ENCODE results near the gene ABAT. TPM values are rescaled to one million over a fixed set of nuclear protein-coding genes. Genes with fewer than 3 reads are reported as not detected.
"Not testable (repeated sequence)": the region's sequence is repeated elsewhere in the genome, so short reads cannot be mapped to it uniquely, and the experiment has no call there.

The ABAT gene
- total RNA-seq, 4 donors from 2014 or later = 9.0 to 16.9 (median 13.4) TPM

- intact Hi-C loops (cut with DNase I) = no loop called here
- TF ChIP-seq POLR2AphosphoS5 (IDR thresholded peaks at IDR 0.05) (no peak), EP300 (IDR thresholded peaks at IDR 0.05) (no peak), CTCF (IDR thresholded peaks at IDR 0.05) (no peak), POLR2A (IDR thresholded peaks at IDR 0.05; ENCODE audit: low read depth) (no peak)
- no peak for DNase-seq (ENCODE audit: extremely low spot score)
- 29% methylated on average over 3 of the region's 3 CpGs for WGBS
- H3K9me3 ChIP-seq = no peaks in the 10 kb centered on the region
- H3K36me3 ChIP-seq = peaks cover 0 to 14% (median 2%) of the 10 kb centered on the region in 4 donors
- no peak overlapping the region for H3K27ac ChIP-seq (replicated peaks in 1 of 4)
- H3K27me3 ChIP-seq = no peaks in the 10 kb centered on the region
- H3K4me1 ChIP-seq = no peaks in the 10 kb centered on the region
- no peak overlapping the region for H3K4me3 ChIP-seq
Observed at GRCh38 chr16:8697965-8698364, 23.5 kb downstream of the ABAT start.

GRCh38 chr16:8703693-8704092 lies 29.3 kb downstream of the ABAT start:
- Histone ChIP-seq H3K27ac (replicated peaks in 1 of 4) (no peak overlapping the region), H3K9me3 (no peaks in the 10 kb centered on the region), H3K27me3 (no peaks in the 10 kb centered on the region), H3K36me3 (peaks cover 0 to 6% (median 2%) of the 10 kb centered on the region in 4 donors), H3K4me3 (no peak overlapping the region), H3K4me1 (no peaks in the 10 kb centered on the region)
- WGBS = 95% methylated on average over 2 of the region's 2 CpGs
- intact Hi-C loops (cut with DNase I) = no loop called here
- DNase-seq (ENCODE audit: extremely low spot score) = no peak
- TF ChIP-seq EP300 (IDR thresholded peaks at IDR 0.05) = no peak
- TF ChIP-seq CTCF (IDR thresholded peaks at IDR 0.05) = no peak
- no peak for TF ChIP-seq POLR2A (IDR thresholded peaks at IDR 0.05; ENCODE audit: low read depth)
- TF ChIP-seq POLR2AphosphoS5 (IDR thresholded peaks at IDR 0.05) = no peak

- Histone ChIP-seq H3K4me1 (no peaks in the 10 kb centered on the region), H3K9me3 (no peaks in the 10 kb centered on the region), H3K27me3 (no peaks in the 10 kb centered on the region), H3K36me3 (peaks cover 0 to 5% (median 2%) of the 10 kb centered on the region in 4 donors), H3K27ac (replicated peaks in 1 of 4) (no peak overlapping the region), H3K4me3 (no peak overlapping the region)
- no peak for DNase-seq (ENCODE audit: extremely low spot score)
- intact Hi-C loops (cut with DNase I) = no loop called here
- TF ChIP-seq EP300 (IDR thresholded peaks at IDR 0.05) (no peak), POLR2AphosphoS5 (IDR thresholded peaks at IDR 0.05) (no peak), POLR2A (IDR thresholded peaks at IDR 0.05; ENCODE audit: low read depth) (no peak), CTCF (IDR thresholded peaks at IDR 0.05) (no peak)
- 92% methylated on average over 3 of the region's 3 CpGs for WGBS
Observed at GRCh38 chr16:8704098-8704497, 29.7 kb downstream of the ABAT start.

GRCh38 chr16:8705100-8705822 lies 30.8 kb downstream of the ABAT start:
- H3K4me1 ChIP-seq; H3K9me3 ChIP-seq; H3K36me3 ChIP-seq; intact Hi-C loops (cut with DNase I); H3K4me3 ChIP-seq; H3K27me3 ChIP-seq; DNase-seq (ENCODE audit: extremely low spot score); H3K27ac ChIP-seq (replicated peaks in 1 of 4): not testable (repeated sequence)
- 61% methylated on average over 4 of the region's 4 CpGs for WGBS

- Histone ChIP-seq H3K4me3 (no peak overlapping the region), H3K27ac (replicated peaks in 1 of 4) (no peak overlapping the region), H3K27me3 (no peaks in the 10 kb centered on the region), H3K4me1 (no peaks in the 10 kb centered on the region), H3K9me3 (no peaks in the 10 kb centered on the region), H3K36me3 (no peaks in the 10 kb centered on the region)
- intact Hi-C loops (cut with DNase I) = no loop called here
- TF ChIP-seq POLR2AphosphoS5 (IDR thresholded peaks at IDR 0.05) (no peak), EP300 (IDR thresholded peaks at IDR 0.05) (no peak), CTCF (IDR thresholded peaks at IDR 0.05) (no peak), POLR2A (IDR thresholded peaks at IDR 0.05; ENCODE audit: low read depth) (no peak)
- no peak for DNase-seq (ENCODE audit: extremely low spot score)
- 65% methylated on average over 4 of the region's 4 CpGs for whole genome bisulfite sequencing
Observed at GRCh38 chr16:8708536-8708935, 34.1 kb downstream of the ABAT start.

All from esophagus muscularis mucosa (tissue), 4 donors.